CD14-positive monocyte (primary cell): ENCODE data around the gene CALHM5. TPM values are rescaled to one million over a fixed set of nuclear protein-coding genes. Genes with fewer than 3 reads are reported as not detected.

Experiments used
- DNase-seq, 3 donors: peaks; one replicate each; pipeline ENCODE4 v3.0.0-alpha.2; 2011 to 2022
- H2AFZ ChIP-seq: 2 replicates; pipeline ENCODE4 v1.6.0; 2012; ENCODE audit warnings: mild to moderate bottlenecking, low read depth, low read length, inconsistent platforms; ENCODE audit not compliant: insufficient read depth, poor library complexity, severe bottlenecking
- H3K27ac ChIP-seq, 2 donors: 1 replicate in 1 of 2; 2 replicates in 1 of 2; pipeline ENCODE4 v1.5.1; 2012 to 2013; ENCODE audit warnings: low read length in 2 of 2, control low read depth in 1 of 2, inconsistent platforms in 1 of 2, low read depth in 1 of 2, mild to moderate bottlenecking in 1 of 2
- H3K27me3 ChIP-seq, 2 donors: one replicate each; pipeline versions ENCODE4 v1.6.0 to v1.6.1; 2011 to 2013; ENCODE audit warnings: low read length in 2 of 2; ENCODE audit not compliant: control insufficient read depth in 2 of 2, insufficient read depth in 2 of 2
- H3K36me3 ChIP-seq, 2 donors: replicated peaks in 1 of 2; 1 replicate in 1 of 2; 2 replicates in 1 of 2; pipeline versions ENCODE4 v1.5.1 to v1.6.1; 2012 to 2013; ENCODE audit warnings: low read length in 2 of 2, control low read depth in 1 of 2, inconsistent platforms in 1 of 2, mild to moderate bottlenecking in 1 of 2; ENCODE audit not compliant: insufficient read depth in 2 of 2, control insufficient read depth in 1 of 2
- H3K4me1 ChIP-seq, 2 donors: 1 replicate in 1 of 2; 2 replicates in 1 of 2; pipeline versions ENCODE4 v1.5.1 to v1.6.1; 2012 to 2013; ENCODE audit warnings: low read length in 2 of 2, control low read depth in 1 of 2, inconsistent platforms in 1 of 2, mild to moderate bottlenecking in 1 of 2, moderate library complexity in 1 of 2; ENCODE audit not compliant: insufficient read depth in 2 of 2, control insufficient read depth in 1 of 2
- H3K4me2 ChIP-seq: replicated peaks from 2 replicates; pipeline ENCODE3; 2012; ENCODE audit warnings: low read length, moderate library complexity, mild to moderate bottlenecking; ENCODE audit not compliant: poor library complexity, severe bottlenecking; ENCODE audit errors: extremely low read depth
- H3K4me3 ChIP-seq, 3 experiments: fragments of 200-600 bp in 1 of 3; sonication (generic) in 1 of 3; replicated peaks in 1 of 3; 1 replicate in 2 of 3; 2 replicates in 1 of 3; pipeline ENCODE4 v1.5.1; 2011 to 2013; ENCODE audit warnings: low read length in 3 of 3, mild to moderate bottlenecking in 3 of 3, control low read depth in 2 of 3, low read depth in 2 of 3, inconsistent platforms in 1 of 3, moderate library complexity in 1 of 3
- H3K79me2 ChIP-seq: 2 replicates; pipeline ENCODE4 v1.6.0; 2012; ENCODE audit warnings: mild to moderate bottlenecking, control low read depth, inconsistent platforms, low read length, moderate library complexity; ENCODE audit not compliant: insufficient read depth
- H3K9ac ChIP-seq: 2 replicates; pipeline ENCODE4 v1.6.0; 2017; ENCODE audit warnings: low read length, mild to moderate bottlenecking; ENCODE audit not compliant: insufficient read depth, poor library complexity, severe bottlenecking
- H3K9me3 ChIP-seq, 2 donors: replicated peaks in 1 of 2; 1 replicate in 1 of 2; 2 replicates in 1 of 2; pipeline versions ENCODE4 v1.5.1 to v1.6.1; 2012 to 2013; ENCODE audit warnings: low read length in 2 of 2, control low read depth in 1 of 2; ENCODE audit not compliant: control insufficient read depth in 1 of 2, insufficient read depth in 1 of 2
- H4K20me1 ChIP-seq: 2 replicates; pipeline ENCODE4 v1.6.0; 2012; ENCODE audit warnings: mild to moderate bottlenecking, low read length, control low read depth, moderate library complexity; ENCODE audit not compliant: insufficient read depth
- H3K27ac Mint-ChIP-seq, 7 donors: one replicate each; pipeline ENCODE4 v1.8.0; 2020; ENCODE audit warnings: mild to moderate bottlenecking in 7 of 7, mixed read lengths in 7 of 7, moderate library complexity in 6 of 7, inconsistent platforms in 2 of 7
- H3K27me3 Mint-ChIP-seq, 3 donors: one replicate each; pipeline ENCODE4 v1.8.0; 2021 to 2022; ENCODE audit warnings: low read depth in 3 of 3, mild to moderate bottlenecking in 3 of 3, mixed read lengths in 3 of 3, moderate library complexity in 3 of 3, inconsistent platforms in 1 of 3
- H3K36me3 Mint-ChIP-seq, 2 donors: one replicate each; pipeline ENCODE4 v1.8.0; 2020; ENCODE audit warnings: mixed read lengths in 2 of 2, inconsistent platforms in 1 of 2, mild to moderate bottlenecking in 1 of 2
- H3K4me1 Mint-ChIP-seq: one replicate; pipeline ENCODE4 v1.8.0; 2020; ENCODE audit warnings: mild to moderate bottlenecking, mixed read lengths
- H3K4me3 Mint-ChIP-seq, 2 donors: one replicate each; pipeline ENCODE4 v1.8.0; 2020; ENCODE audit warnings: mild to moderate bottlenecking in 2 of 2, mixed read lengths in 2 of 2, moderate library complexity in 1 of 2
- H3K9me3 Mint-ChIP-seq, 7 donors: one replicate each; pipeline ENCODE4 v1.8.0; 2020 to 2022; ENCODE audit warnings: mixed read lengths in 7 of 7, mild to moderate bottlenecking in 6 of 7, moderate library complexity in 6 of 7, inconsistent platforms in 2 of 7
- CTCF ChIP-seq: fragments of 200-600 bp; IDR thresholded peaks from one replicate; pipeline ENCODE4 v1.8.0; 2022; ENCODE audit warnings: antibody characterized with exemption, mild to moderate bottlenecking
- WGBS: methylation state at CpG from one replicate; pipeline ENCODE4 v1.1.5; 2013; ENCODE audit warnings: missing lambda C conversion rate; ENCODE audit not compliant: insufficient coverage; 5-methylcytosine and 5-hydroxymethylcytosine counted together
- intact Hi-C, 2 donors: fragments of 100-400 bp; cut with micrococcal nuclease; formaldehyde crosslinking; loops; one replicate each; pipeline versions ENCODE4 v1.15.0 to v1.15.1; 2023
- polyA plus RNA-seq, 3 donors: library from polyadenylated mRNA; depleted of rRNA in 1 of 3; unstranded in 2 of 3; stranded (reverse) in 1 of 3; fragments of 300-500 nt in 2 of 3; fragments of >200 nt in 1 of 3; fragmentation: Illumina TruSeq in 2 of 3; gene quantifications; 1 replicate in 2 of 3; 2 replicates in 1 of 3; pipeline ENCODE4 v1.2.3, GENCODE V29; 2012 to 2021

Gene CALHM5
- polyA plus RNA-seq, 3 donors, result 0.01 TPM; not detected in 2

GRCh38 chr6:116550796-116551195, 39.4 kb downstream of the CALHM5 start:
- Mint-ChIP-seq H3K27ac (no peak overlapping the region), H3K4me3 (no peak overlapping the region), H3K4me1 (no peaks in the 10 kb centered on the region), H3K36me3 (no peaks in the 10 kb centered on the region), H3K9me3 (no peaks in the 10 kb centered on the region), H3K27me3 (peaks cover 0 to 6% (median 5%) of the 10 kb centered on the region in 3 donors)
- intact Hi-C loops, result no loop called here
- no peak overlapping the region for H3K27ac ChIP-seq
- no peaks in the 10 kb centered on the region for H4K20me1 ChIP-seq
- H3K79me2 ChIP-seq, result no peaks in the 10 kb centered on the region
- no peak for DNase-seq
- no peak for TF ChIP-seq CTCF
- H3K36me3 ChIP-seq, result no peaks in the 10 kb centered on the region
- whole genome bisulfite sequencing, result 83% methylated on average over 1 of the region's 4 CpGs
- H3K9ac ChIP-seq, result no peak overlapping the region
- H3K27me3 ChIP-seq, result peaks cover 0 to 3% of the 10 kb centered on the region in 2 donors
- no peak overlapping the region for H3K4me2 ChIP-seq
- no peaks in the 10 kb centered on the region for H3K4me1 ChIP-seq
- no peak overlapping the region for H3K4me3 ChIP-seq
- H2AFZ ChIP-seq, result no peak overlapping the region
- no peaks in the 10 kb centered on the region for H3K9me3 ChIP-seq

- no peak within 1 kb of the TSS for H3K4me2 ChIP-seq
- H3K27me3 ChIP-seq, result peaks cover 0 to 3% of the 10 kb centered on the region in 2 donors
- no peak within 1 kb of the TSS for H3K27ac ChIP-seq
- H2AFZ ChIP-seq, result no peak within 1 kb of the TSS
- H3K9ac ChIP-seq, result no peak within 1 kb of the TSS
- Mint-ChIP-seq H3K4me1 (no peaks in the 10 kb centered on the region), H3K9me3 (no peaks in the 10 kb centered on the region), H3K27me3 (peaks cover 0 to 6% (median 5%) of the 10 kb centered on the region in 3 donors), H3K36me3 (no peaks in the 10 kb centered on the region), H3K4me3 (no peak within 1 kb of the TSS), H3K27ac (no peak within 1 kb of the TSS)
- H3K9me3 ChIP-seq, result no peaks in the 10 kb centered on the region
- no peaks in the 10 kb centered on the region for H3K4me1 ChIP-seq
- no peak within 1 kb of the TSS for H3K4me3 ChIP-seq
- no peak for DNase-seq
- H3K36me3 ChIP-seq, result no peaks in the 10 kb centered on the region
- H3K79me2 ChIP-seq, result no peaks in the 10 kb centered on the region
- TF ChIP-seq CTCF, result no peak
- intact Hi-C loops, result no loop called here
- no peaks in the 10 kb centered on the region for H4K20me1 ChIP-seq
Observed at GRCh38 chr6:116553451-116553850, 42.0 kb downstream of the CALHM5 start, which contains the start of gene CALHM4. TSS of gene CALHM4 (plus strand) at chr6:116553751. CDS start at chr6:116553794, 43 bp downstream.
